Fibroblast of skin of right quadriceps (primary cell): ENCODE results near the gene PGM1.

Source experiments
- DNase-seq: peaks from one replicate; pipeline ENCODE4 v3.0.0-alpha.2; 2013

Gene PGM1

DNA sequence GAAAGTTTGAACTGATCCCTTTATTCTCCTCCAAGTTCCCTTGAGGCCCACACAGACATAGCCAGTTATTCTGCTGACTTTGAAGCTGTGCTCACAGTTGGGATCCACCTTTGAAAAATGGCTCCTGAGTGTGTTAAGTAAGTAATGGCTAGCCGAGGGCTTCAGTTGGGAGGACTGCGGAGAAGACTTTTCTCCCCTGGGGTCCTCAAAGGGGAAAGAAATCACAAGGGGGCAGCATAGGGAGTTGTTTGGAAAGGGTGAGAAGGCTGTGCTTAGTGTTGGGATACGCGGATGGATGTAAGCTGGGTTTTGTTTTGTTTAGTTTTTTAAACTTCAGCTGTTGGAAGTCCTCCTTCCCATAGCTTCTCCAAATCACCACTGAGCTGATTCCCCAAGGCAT lies 8.3 kb downstream of the PGM1 start:
- no peak for DNase-seq

DNA sequence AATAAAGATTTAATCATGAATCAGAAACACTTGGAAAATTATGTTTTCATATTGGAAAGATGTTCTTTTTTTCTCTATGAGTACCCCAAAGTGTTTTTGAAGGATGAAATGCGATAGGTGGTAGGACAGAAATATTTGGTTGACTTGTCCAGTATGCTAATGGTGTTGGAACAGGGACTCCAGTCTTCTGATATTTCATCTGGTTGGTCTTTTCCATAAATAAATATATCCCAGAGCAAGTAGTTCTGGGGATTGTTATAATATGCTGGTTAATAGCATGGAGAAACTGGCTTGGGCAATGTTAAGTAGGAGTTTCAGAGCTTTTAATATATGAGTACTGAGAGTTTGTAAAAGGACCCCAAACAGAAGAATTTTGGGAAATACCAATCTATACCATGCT lies 8.7 kb downstream of the PGM1 start:
- no peak for DNase-seq

DNA sequence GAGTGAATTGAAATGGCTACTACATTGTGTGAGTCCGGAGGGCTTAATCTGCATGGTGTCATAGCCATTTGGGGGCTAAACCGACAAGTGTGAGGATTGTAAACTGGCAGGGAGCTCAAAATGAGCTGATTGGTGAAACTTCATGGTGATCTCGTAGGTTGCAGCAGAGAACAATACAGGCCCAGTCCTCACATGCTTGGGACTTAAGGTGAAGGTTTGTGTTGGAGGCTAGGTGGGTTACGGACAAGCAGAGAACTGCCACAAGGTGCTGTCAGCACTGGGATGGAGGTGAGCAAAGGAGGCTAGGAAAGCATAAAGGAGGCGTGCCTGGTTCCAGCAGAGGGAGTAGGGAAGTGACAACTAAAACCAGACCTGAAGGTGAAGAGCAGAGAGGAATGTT lies 9.4 kb downstream of the PGM1 start:
- no peak for DNase-seq

DNA sequence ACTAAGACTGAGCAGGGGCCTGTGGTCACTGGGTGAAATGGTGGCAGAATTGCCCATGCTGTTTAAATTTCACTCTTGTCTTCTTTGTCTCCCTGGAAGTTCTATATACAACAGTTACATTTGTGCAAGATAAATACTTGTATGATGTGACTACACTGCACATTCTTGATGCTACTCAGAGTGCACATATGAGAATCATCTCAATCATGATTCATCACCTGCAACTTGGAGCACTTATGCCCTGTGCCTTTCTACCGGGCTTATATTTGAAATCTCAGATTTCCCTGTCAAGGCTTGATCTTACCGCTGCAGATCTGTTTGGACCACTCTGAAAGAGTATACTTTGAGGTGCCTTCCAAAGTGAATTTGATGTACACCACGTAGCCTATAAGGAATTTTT lies 10.6 kb downstream of the PGM1 start:
- peak; percentile 23 for DNase-seq

DNA sequence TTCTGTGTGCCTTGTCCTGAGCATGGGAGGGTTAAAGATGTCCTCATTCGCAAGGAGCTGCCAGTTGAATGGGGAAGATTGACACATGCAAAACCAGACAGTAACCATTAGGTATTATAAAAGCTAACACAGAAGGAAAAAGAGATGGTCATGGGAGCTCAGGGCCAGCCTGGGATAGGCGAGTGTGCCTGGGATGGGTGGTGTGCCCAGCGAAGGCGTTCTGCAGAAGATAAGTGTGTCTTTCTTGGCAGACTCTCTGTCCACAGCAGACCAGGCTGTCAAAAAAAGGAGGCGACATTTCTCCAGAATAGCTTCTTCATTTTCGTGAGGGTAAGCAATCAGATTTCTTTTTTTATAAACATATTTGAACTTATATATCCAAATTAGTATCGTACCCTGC lies 14.1 kb downstream of the PGM1 start:
- DNase-seq, result no peak

DNA sequence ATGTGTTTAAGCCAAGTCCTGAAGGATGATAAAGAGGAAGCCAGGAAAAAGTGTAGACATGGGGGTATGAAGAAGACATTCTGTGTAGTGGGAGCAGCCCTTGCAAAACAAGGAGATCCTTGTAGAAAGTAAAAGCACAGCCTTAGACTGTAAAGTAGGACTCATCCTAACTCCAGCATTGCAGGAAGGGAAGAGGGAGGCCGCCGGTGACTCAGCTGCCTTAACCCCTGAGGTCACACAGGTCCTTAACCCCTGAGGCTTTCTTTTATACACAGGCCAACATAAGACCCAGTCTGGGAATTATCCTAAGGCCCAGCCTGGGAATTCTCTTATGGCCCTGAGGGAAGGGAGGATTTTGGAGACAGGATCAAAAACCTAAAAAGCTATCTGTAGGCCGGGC lies 18.0 kb downstream of the PGM1 start:
- DNase-seq, result no peak

DNA sequence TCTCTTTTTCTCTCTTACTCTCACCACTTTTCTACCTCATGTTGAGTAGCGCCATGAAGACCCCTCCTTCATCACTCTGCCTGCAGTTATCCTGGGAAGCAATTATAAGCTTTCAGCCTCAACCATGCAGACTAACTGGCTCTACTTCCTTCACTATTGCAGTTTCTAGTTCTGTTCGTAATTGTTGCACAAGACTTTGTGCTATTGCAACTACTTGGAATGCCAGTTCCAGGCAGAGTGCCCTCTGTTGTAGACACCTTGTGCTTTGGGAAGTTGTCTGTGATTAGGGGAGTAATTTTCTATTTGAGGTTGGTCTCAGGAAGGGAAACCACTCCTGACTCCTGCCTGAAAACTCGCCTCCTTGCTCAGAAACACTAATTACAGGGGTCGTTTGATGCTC lies 19.4 kb downstream of the PGM1 start:
- no peak for DNase-seq

DNA sequence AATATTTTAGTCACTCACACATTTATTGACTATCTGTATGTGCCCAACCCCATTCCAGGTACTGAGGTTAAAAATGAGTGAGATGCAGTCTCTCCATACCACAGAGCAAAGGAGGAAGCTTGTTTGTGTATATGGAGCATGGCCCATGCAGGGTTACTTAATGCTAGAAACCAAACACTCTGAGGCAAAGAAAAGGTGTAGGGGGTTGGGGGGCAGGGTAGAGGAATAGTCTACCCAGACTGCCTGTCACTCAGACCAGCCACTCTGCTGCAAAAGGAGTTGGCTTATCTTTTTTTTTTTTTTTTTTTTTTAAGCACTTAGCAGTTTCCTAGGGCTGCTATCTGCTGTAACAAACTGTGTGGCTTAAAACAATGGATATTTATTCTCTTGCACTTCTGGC lies 19.8 kb downstream of the PGM1 start:
- no peak for DNase-seq

DNA sequence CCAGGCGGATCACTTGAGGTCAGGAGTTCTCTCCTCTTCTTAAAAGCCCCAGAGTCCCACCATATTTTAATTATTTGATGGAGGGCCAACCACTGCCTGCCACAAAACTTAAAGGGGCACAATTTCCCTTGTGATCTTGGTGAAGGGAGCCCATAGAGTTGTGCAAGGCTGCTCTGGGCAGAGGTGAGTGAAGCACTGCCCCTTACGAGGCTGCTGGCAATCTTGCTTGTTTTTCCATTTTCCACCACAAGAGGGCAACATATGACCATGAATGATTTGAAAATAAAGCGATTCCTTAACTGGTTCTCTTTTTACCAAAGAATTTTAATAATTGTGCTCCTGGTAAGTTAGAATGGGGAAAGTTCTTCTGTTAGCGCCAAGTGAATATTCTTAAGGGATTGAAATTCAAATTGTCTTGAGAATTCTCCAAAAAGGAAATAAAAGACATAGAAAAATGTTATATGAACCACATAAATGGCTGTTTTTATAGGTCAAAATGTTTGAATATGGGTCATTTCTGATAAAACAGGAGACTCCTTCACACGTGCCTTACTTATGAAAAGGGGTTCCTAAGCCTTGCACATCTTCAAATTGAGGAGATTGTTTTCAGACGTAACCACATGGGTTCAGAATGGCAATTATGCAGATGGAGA lies 22.7 kb downstream of the PGM1 start:
- peak; percentile 68 for DNase-seq

DNA sequence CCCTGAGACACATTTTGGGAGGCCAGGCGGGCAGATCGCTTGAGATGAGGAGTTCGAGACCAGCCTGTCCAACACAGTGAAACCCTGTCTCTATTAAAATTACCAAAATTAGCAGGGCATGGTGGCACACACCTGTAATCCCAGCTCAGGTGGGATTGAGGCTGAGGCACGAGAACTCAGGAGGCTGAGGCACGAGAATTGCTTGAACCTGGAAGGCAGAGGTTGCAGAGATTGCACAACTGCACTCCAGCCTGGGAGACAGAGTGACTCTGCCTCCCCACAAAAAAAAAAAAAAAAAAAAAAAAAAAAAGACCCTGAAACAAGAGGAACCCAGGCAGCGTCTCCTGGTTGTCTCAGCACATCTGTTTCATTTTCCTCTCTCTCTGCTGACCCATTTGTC lies 24.2 kb downstream of the PGM1 start:
- no peak for DNase-seq

DNA sequence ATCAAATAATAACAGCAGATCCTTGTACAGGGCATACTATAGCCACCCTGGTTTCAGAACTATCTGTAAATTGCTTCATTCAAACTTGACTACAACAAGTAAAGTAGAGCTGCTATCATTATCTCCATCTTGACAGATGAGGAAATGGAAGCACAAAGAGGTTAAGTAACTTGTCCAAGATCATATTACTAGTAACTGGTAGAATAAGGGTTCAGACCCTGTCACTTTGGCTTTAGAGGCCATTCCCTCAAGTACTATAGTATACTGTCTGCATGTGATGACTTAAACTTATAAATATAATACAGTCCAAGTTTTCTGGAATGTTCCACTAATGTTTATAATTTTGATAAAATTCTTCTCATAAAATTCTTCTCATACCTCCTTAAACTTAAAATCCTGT lies 24.8 kb downstream of the PGM1 start:
- DNase-seq, result peak; percentile 29

DNA sequence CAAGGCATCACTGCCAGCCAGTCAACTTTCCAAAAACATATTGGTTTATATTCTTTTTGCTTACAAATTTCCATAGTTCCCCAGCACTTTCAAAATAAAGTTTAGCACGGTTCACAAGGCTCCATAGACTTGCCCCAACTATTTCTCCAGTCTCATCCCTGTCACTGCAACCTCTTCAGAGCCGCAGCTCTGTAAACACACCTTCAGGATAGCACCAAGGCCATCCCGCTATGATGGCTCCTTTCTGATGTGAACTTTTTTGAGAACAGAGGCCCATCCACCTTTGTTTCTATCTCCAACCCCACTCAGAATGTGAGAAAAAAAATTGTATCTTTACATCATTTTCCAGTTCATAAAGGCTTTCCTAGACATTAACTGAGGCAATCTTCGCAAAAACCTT lies 26.3 kb downstream of the PGM1 start:
- DNase-seq, result no peak

DNA sequence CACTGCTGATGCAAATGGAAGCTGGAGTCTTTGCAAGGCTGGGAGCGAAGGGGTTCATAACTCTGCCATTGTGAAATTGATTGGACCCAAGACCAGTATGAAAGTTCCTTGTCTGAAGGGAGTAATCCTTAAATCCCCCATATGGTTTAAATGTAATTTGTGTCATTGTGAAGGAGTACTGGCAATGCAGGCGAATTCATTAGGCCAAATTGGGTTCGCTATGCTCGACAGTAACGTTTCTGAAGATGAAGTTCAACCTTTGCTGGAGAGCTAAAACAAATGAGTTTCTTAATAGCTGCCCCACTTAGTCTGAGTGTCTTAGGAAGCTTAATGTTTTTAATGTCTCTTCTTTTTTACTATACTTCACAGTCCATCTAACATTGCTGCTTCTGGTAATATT lies 27.5 kb downstream of the PGM1 start:
- no peak for DNase-seq

DNA sequence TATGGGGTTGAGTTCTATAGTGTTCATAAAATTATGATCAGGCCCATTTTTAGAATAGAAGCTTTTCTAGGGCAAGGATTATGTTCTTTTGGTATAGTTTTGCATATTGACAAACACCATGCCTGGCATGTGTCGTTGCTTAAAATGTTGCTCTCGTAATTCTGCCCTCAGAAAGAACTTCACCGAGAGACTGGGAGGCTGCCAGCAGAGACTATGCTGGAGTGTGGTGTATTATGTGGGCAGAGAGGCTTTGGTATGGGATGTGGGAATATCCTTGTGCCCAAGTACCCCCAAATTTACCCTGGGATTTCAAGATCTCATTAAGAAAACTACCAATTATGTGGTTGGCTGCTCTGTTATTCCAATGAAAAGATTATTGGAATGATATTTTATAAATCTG lies 27.9 kb downstream of the PGM1 start:
- DNase-seq, result no peak

DNA sequence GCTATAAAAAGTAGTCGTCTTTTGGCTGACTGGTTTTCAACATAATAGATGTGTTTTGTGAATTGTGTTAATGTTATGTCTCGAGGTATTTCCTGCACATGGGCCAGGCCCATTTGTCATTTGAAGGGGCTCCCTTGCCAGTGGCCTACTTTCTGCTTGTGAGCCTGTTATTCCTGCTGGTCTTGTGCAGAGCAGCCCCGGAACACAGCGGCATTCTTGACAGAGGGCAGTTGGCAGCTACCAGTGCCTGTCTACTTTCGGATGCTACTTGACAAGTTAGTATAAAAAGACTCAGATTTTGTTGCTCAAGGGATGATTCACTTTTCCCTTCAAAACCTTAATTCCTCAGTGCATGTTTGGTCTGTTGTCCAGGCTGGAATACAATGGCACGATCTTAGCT lies 28.5 kb downstream of the PGM1 start:
- no peak for DNase-seq

DNA sequence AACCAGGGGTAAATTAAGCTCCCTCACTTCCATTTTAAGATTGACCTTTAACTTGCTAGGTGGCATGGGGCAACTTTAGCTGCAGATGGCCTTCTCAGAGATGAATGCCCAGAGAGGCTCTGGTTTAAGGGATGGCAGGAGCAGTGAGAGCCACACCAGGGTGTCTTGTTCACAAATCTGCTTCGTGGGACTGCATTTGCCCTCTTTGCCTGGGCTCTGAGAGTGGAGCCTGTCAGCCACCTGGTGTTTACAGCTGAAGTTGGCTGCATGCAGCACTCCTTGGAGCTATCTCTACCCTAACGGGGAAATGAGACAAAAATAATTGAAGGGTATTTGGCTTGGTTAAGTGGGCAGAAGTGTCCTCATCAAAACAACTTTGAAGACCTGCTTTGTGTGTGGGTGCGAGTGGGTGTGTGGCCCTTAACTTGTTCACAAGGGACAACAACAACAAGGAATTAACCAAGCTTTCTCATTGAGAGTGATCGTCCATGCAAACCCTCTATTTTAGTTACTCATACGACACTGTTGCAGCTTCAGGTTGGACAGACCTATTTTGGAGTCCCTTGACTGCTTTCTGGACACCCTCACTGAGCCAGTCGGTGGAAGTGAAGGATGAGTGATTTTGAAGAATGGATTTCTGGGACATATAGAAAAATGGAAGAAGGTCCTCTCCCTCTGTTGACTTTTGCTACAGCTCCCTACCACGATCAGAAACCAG lies 29.8 kb downstream of the PGM1 start:
- DNase-seq, result no peak

DNA sequence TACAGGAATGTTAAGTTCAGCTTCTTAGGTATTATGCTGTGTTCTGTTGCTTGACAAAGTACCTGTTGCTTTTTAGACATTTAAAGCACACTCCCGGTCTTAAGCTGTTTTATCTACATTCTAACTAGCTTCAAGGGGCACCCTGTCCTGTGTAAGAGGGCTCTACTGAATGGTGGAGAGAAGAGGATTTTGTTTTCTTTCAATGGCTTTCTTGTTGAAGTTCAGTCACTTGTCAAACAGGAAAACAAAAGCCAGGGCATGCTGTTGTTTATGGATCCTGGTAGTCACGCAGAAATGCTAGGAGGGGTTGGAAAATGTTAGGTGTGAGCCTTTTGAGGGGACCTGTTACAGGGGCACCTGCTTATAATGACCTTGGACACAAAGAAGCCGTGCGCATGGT lies 30.7 kb downstream of the PGM1 start:
- DNase-seq, result no peak

DNA sequence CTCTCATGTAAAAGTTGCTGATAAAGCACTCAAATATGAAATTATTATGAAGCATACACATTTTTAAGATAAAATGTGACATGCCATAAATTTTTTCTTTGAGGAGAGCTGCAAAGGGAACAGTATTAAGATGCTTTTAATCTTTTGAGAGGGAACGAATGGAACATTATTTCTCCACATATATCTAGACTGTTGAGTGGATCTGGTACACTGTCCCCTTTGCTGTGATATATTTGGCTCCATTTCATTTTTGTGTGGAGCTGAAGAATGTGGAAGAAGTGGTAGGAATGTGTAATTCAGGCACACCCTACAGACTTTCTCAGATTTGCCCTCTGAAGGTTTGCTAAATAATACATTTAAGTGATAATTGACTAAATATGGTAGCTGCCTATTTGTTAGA lies 31.7 kb downstream of the PGM1 start:
- peak; percentile 40 for DNase-seq

DNA sequence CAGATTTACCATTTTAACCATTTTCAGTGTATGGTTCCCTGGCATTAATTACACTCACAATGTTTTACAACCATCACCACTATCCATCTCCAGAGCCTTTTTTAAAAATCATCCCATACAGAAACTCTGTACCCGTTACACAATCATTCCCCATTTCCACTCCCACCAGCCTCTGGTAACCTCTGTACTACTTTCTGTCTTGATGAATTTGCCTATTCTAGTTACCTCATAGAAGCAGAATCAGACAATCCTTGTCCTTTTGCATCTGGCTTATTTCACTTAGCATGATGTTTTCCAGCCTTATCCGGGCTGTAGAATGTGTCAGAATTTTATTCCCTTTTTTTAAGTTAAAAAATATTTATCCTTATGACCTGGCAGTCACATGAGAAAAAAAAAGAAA lies 33.0 kb downstream of the PGM1 start:
- no peak for DNase-seq

DNA sequence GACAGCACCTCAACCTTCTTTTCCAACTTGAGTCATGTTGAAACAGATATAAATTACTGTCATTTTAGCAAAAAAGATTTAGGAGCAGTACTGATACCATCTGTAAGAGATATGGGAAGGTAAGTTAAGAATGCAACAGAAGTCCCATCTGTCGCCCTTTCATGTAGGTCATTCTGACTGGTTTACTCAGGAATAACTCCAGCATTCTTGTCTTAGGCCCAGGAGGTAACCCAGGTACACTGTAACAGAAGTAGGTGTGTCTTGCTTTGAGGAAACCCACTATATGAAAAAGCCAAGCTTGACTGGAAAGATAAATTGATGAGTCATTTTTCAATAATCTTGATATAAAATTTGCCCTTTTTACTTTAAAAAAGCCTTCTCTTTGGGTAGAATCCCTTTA lies 35.4 kb downstream of the PGM1 start:
- no peak for DNase-seq

DNA sequence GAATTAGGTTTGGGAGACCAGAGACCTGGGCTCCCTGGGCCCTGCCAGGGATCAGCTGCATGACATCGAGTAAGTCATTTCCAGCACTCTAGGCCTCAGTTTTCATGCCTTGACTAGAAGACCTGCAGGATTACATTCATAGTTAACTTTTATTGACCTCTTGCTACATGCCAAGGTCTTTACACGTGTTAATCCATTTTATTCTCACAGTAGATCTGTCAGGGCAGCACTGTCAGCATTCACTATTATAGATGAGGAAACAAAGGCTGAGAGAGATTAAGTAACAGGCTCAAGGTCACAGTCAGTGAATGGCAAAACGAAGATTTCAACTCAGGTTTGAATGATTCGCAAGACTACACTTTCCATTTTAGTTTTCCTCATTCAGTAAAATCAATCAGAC lies 37.0 kb downstream of the PGM1 start:
- no peak for DNase-seq

DNA sequence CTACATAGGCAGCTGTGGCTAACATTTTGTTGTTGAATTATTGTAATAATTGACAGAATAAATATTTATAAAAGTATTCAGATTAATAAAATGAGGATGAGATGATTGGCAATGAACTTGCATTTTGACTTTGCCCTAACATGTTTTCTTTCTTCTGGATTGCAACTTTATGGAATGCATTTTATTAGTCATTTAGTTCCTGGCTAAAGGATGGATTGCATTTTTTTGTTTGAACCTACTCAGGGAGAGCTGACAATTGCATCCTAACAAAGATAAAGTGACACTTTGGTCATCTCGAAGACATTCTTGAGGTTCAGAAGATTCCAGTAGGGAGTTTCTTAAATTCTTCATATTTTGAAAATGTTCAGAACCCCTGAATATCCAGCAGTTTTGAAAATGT lies 37.5 kb downstream of the PGM1 start:
- peak; percentile 13 for DNase-seq

DNA sequence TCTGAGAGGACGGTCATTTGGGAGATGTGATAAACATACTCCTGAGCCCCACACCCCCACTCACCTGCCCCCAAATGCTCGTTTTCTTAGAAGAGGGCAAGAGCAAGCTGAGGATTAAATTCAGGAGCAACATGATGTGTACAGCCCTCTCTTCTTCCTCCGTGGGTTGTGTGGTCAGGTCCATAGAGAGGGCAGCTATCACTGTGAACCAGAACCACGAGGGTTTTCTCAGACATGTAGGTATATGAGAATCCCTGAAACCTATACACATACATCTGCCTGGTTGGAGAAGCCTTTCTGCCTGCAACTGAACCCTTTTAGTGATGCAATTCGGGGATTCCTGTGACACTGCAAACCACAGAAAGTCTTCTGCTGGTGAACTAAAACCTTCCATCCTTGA lies 38.9 kb downstream of the PGM1 start:
- no peak for DNase-seq

DNA sequence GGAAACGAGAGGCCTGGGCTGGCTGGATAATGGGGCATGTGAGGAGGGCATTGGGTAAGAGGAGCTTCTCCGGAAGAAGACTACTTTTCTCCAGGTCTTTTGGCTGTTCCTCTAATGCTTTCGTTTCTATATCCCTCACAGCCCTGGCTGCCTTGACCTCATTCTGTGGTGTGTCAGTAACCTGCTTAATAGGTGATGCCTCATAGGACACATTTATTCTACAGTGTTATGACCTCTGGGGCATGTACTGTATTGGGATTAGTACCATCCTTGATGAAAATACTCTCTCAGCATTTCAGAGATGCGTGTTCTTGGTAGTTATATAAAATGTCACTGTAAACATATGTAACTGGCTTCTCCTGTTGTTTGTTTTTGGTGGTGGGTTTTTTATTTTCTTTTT lies 40.1 kb downstream of the PGM1 start:
- DNase-seq, result no peak

DNA sequence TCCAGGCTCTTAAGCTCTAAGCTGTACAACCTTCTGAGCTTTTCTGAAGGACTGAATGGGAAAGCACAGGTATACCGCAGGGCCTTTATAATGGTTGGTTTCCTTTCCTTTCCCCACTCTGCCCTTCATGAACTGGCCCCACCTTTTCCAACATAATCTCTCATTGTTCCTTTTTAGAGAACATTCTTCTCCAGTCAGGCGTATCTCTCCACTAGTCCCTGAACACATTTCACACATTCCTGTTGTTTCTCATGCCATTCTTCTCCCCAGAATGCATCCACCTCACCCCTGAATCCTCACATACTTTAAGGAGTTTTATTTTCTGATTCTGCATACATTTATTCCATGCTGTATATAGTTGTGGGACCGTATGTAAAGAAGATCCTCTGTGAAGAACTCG lies 41.3 kb downstream of the PGM1 start:
- no peak for DNase-seq
